Naive B cell (primary cell): ENCODE results near the gene OCRL. TPM values are rescaled to one million over a fixed set of nuclear protein-coding genes. Genes with fewer than 3 reads are reported as not detected.
A peak's percentile ranks its signal among the peaks of the same experiment; 100 is the strongest.

Source experiments
- ATAC-seq, 2 donors: fragments of 150-1000 bp; cut with Tn5 transposase; 2 replicates each; pipeline ENCODE4 v1.10.0; 2021; ENCODE audit warnings: low read depth in 2 of 2, mild to moderate bottlenecking in 2 of 2, moderate library complexity in 2 of 2
- DNase-seq: peaks from one replicate; pipeline ENCODE4 v3.0.0; 2022
- H3K27ac Mint-ChIP-seq, 6 donors: one replicate each; pipeline ENCODE4 v1.8.0; 2020 to 2022; ENCODE audit warnings: mild to moderate bottlenecking in 6 of 6, mixed read lengths in 6 of 6, moderate library complexity in 5 of 6, inconsistent platforms in 2 of 6
- H3K27me3 Mint-ChIP-seq, 3 donors: one replicate each; pipeline ENCODE4 v1.8.0; 2021 to 2022; ENCODE audit warnings: mixed read lengths in 3 of 3, mild to moderate bottlenecking in 1 of 3
- H3K36me3 Mint-ChIP-seq, 2 donors: one replicate each; pipeline ENCODE4 v1.8.0; 2020 to 2022; ENCODE audit warnings: mixed read lengths in 2 of 2, inconsistent platforms in 1 of 2, mild to moderate bottlenecking in 1 of 2
- H3K4me1 Mint-ChIP-seq, 3 donors: one replicate each; pipeline ENCODE4 v1.8.0; 2020 to 2022; ENCODE audit warnings: mixed read lengths in 3 of 3, inconsistent platforms in 1 of 3, mild to moderate bottlenecking in 1 of 3, moderate library complexity in 1 of 3
- H3K4me3 Mint-ChIP-seq, 8 donors: one replicate each; pipeline ENCODE4 v1.8.0; 2020 to 2022; ENCODE audit warnings: mild to moderate bottlenecking in 8 of 8, mixed read lengths in 8 of 8, moderate library complexity in 8 of 8, inconsistent platforms in 2 of 8
- H3K9me3 Mint-ChIP-seq, 7 donors: one replicate each; pipeline ENCODE4 v1.8.0; 2020 to 2022; ENCODE audit warnings: mixed read lengths in 7 of 7, mild to moderate bottlenecking in 5 of 7, inconsistent platforms in 2 of 7, moderate library complexity in 1 of 7
- polyA plus RNA-seq, 6 donors: library from polyadenylated mRNA; unstranded; fragments of 300-500 nt; fragmentation: Illumina TruSeq; gene quantifications; one replicate each; pipeline ENCODE4 v1.2.3, GENCODE V29; 2021; ENCODE audit warnings: low read depth in 6 of 6

The OCRL gene
- polyA plus RNA-seq, 6 donors from 2014 or later, result 0.35 to 1.6 (median 0.97) TPM; not detected in 1

GRCh38 chrX:129636175-129636681 is 96.2 kb downstream of the OCRL start:
- ATAC-seq, result no peak
- no peak for DNase-seq
- Mint-ChIP-seq H3K4me1 (peaks cover 0 to 8% (median 4%) of the 10 kb centered on the region in 3 donors), H3K9me3 (peaks cover 0 to 2% (median 0%) of the 10 kb centered on the region in 7 donors), H3K4me3 (peak overlapping the region in 1 of 8 donors; percentile 51), H3K27ac (peak overlapping the region in 1 of 6 donors; percentile 70), H3K27me3 (peaks cover 0 to 7% (median 0%) of the 10 kb centered on the region in 3 donors), H3K36me3 (no peaks in the 10 kb centered on the region)

- DNase-seq (peak; percentile 61), ATAC-seq (peak; percentile 53 to 68)
- Mint-ChIP-seq H3K4me3 (no peak overlapping the region), H3K4me1 (peaks cover 0 to 8% (median 4%) of the 10 kb centered on the region in 3 donors), H3K36me3 (no peaks in the 10 kb centered on the region), H3K27ac (no peak overlapping the region), H3K27me3 (peaks cover 0 to 7% (median 0%) of the 10 kb centered on the region in 3 donors), H3K9me3 (peaks cover 0 to 2% (median 0%) of the 10 kb centered on the region in 7 donors)
These were observed 97.4 kb downstream of the OCRL start for GRCh38 chrX:129637217-129638109.

GRCh38 chrX:129638917-129639316 is 98.9 kb downstream of the OCRL start:
- no peak overlapping the region for H3K4me3 Mint-ChIP-seq
- no peak overlapping the region for H3K27ac Mint-ChIP-seq
- DNase-seq (no peak), ATAC-seq (no peak)
- no peaks in the 10 kb centered on the region for H3K36me3 Mint-ChIP-seq
- H3K27me3 Mint-ChIP-seq, result peaks cover 0 to 7% (median 0%) of the 10 kb centered on the region in 3 donors
- H3K9me3 Mint-ChIP-seq, result peaks cover 0 to 2% (median 0%) of the 10 kb centered on the region in 7 donors
- H3K4me1 Mint-ChIP-seq, result peaks cover 0 to 8% (median 4%) of the 10 kb centered on the region in 3 donors

- no peak overlapping the region for H3K4me3 Mint-ChIP-seq
- no peak for ATAC-seq
- DNase-seq, result no peak
- H3K9me3 Mint-ChIP-seq, result peaks cover 0 to 2% (median 0%) of the 10 kb centered on the region in 7 donors
- H3K27me3 Mint-ChIP-seq, result peaks cover 0 to 15% (median 0%) of the 10 kb centered on the region in 3 donors
- peaks cover 0 to 8% (median 4%) of the 10 kb centered on the region in 3 donors for H3K4me1 Mint-ChIP-seq
- no peak overlapping the region for H3K27ac Mint-ChIP-seq
- no peaks in the 10 kb centered on the region for H3K36me3 Mint-ChIP-seq
These were observed 100.7 kb downstream of the OCRL start for GRCh38 chrX:129640737-129641136.

GRCh38 chrX:129641469-129641868 is 101.4 kb downstream of the OCRL start:
- no peaks in the 10 kb centered on the region for H3K36me3 Mint-ChIP-seq
- no peak overlapping the region for H3K4me3 Mint-ChIP-seq
- peaks cover 0 to 2% (median 0%) of the 10 kb centered on the region in 7 donors for H3K9me3 Mint-ChIP-seq
- DNase-seq (no peak), ATAC-seq (no peak)
- H3K4me1 Mint-ChIP-seq, result peaks cover 0 to 8% (median 4%) of the 10 kb centered on the region in 3 donors
- H3K27ac Mint-ChIP-seq, result no peak overlapping the region
- H3K27me3 Mint-ChIP-seq, result peaks cover 0 to 15% (median 0%) of the 10 kb centered on the region in 3 donors

GRCh38 chrX:129641941-129642340 is 101.9 kb downstream of the OCRL start:
- ATAC-seq (no peak), DNase-seq (no peak)
- Mint-ChIP-seq H3K9me3 (peaks cover 0 to 2% (median 0%) of the 10 kb centered on the region in 7 donors), H3K27me3 (peaks cover 0 to 15% (median 0%) of the 10 kb centered on the region in 3 donors), H3K36me3 (no peaks in the 10 kb centered on the region), H3K4me1 (peaks cover 0 to 8% (median 4%) of the 10 kb centered on the region in 3 donors), H3K27ac (no peak overlapping the region), H3K4me3 (no peak overlapping the region)

Other genes starting within 250 kb of the OCRL start
- under 1 TPM in 5 of 6 donors, not detected in 1; 0.24 to 0.89 (median 0.40) TPM for gene SMARCA1, start 16.8 kb upstream of the OCRL start, polyA plus RNA-seq
- gene APLN, start 114.7 kb downstream of the OCRL start, polyA plus RNA-seq, result not detected
- under 1 TPM in 4 of 6 donors, not detected in 2; 0.11 to 0.58 (median 0.22) TPM for gene XPNPEP2, start 198.7 kb downstream of the OCRL start, polyA plus RNA-seq
- gene SASH3, start 239.7 kb downstream of the OCRL start, polyA plus RNA-seq, result 100 to 1,000 TPM in 4 of 6 donors, 10 to 100 TPM in 2; 89.4 to 191 (median 128) TPM